NCI-H748 treated with DMSO at 0.1 percent for 48 hours (cell line): ENCODE measurements around the gene ATP10B.
"Not testable (repeated sequence)": the region's sequence is repeated elsewhere in the genome, so short reads cannot be mapped to it uniquely, and the experiment has no call there.

ENCODE experiments used
- DNase-seq: peaks from one replicate; lab custom pipeline; 2025; lab: John Stamatoyannopoulos, UW

The ATP10B gene

DNA sequence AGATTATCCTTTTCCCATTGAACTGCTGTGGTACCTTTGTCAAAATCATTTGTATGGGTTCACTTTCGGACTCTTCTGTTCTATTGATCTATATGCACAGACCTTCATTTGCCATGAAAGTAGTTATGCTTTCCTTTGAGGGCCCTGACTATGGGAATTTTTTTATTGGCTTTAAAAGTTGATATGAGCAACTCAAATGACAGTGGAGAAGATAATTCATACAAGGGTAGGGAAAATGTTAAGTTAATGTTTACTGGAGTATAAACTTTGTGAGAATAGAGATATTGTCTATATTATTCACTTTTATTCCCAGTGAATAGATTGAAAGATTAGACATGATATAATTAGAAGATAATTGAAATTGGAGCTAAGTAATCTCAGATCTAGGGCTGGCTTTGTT is 94.8 kb downstream of the ATP10B start:
- DNase-seq: no peak

DNA sequence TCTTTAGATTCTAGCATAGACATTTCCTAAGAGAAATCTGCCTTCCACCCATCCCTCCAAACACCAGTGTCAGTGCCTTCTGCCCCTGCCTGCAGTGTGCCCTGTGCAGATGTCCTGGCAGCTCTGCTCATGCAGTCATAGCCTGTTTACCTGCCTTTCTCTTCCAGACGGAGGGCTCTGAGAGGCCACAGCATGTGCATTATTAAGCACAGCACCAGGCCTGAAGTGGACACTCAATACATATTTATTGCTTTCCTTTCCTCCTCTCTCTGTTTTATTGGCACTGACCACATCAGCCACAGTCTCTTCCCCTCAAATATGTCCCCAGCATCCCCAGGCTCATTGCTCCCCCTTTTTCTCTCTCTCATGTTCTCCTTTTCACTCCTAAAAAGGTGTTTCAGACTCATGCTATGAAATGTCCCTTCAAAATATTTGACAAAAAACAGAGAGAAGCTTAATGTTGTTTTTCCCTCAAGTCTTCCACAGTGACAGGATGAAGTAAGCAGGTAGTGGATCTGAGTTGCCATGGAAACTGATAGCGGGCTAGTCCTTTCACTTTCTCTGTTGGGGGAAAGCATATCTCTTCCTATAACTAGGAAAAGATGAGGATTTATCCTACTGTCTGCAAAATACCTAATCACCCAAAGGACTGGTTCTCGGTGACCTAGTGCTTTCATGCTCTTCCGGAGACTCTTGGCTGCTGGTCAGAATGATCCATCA is 100.9 kb downstream of the ATP10B start:
- no peak for DNase-seq

DNA sequence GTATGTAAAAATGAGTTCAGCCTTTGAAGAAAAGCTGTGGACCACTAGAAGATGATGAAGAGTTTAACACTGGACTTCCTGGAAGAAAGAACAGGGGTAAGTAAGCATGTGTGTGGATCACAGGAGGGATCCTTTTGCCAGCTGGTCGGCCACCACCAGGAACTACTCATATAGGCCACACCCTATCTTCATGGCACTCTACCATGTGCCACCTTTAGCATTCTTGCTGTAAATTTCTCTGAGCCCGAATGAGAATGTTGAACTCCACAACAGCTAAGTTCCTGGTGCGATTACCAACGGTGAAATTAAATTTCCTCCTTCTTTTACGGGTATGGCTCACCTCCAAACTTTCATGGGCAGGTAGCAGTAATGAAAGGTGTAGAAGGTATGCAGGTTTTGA is 102.3 kb downstream of the ATP10B start:
- DNase-seq: no peak

DNA sequence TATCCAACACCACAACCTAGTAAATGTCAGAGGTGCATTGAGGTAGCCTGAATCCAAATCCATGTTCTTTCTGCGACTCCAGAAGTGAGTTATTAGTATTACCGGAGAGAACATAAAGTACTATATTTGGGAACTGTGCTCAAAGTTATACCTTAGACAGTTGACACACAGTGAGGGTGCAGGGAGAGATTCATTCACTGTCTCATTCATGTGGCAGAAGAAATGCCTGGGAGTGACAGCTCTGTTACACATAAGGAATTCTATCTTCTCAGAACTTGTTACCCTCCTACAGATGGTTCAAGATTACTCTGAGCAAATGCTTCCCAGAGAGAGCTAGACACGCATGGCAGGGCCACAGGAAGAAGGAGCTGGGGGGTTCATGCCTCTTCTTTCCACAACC is 103.0 kb downstream of the ATP10B start:
- DNase-seq: no peak

DNA sequence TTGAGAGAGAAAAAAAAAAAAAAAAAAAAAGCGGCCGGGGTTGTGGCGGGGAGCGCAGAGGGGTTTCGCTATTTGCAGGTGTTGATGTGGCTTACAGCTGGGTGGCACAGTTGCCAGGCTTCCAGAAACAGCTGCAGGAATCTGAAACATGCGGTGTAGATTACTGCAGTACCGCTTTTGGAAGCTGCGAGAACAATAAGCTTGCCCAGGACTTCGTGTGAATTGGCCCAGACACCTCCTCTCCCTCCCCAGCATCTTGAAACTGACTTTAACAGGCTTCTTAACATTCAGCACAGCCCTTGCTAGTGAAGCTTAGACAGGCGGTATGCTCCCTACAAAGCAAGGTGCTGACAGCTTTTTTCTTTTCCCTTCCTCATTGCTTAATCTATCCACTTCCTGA is 104.0 kb downstream of the ATP10B start:
- DNase-seq: no peak

DNA sequence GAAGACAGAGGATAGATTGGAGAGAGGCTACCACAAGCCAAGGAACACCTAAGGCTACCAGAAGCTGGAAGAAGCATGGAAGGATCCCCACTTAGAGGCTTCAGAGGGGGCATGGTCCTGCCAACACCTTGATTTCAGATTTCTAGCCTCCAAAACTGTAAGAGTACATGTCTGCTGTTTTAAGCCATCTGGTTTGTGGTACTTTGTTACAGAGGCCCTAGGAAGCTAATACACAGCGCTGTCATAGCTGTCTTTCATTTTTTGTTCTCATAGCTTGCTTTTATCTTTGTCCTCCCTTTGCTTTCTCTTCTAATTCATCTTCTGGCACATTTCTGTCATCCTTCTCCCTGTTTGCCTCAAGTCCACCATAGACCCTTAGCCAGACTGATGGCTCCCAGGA is 104.5 kb downstream of the ATP10B start:
- no peak for DNase-seq

DNA sequence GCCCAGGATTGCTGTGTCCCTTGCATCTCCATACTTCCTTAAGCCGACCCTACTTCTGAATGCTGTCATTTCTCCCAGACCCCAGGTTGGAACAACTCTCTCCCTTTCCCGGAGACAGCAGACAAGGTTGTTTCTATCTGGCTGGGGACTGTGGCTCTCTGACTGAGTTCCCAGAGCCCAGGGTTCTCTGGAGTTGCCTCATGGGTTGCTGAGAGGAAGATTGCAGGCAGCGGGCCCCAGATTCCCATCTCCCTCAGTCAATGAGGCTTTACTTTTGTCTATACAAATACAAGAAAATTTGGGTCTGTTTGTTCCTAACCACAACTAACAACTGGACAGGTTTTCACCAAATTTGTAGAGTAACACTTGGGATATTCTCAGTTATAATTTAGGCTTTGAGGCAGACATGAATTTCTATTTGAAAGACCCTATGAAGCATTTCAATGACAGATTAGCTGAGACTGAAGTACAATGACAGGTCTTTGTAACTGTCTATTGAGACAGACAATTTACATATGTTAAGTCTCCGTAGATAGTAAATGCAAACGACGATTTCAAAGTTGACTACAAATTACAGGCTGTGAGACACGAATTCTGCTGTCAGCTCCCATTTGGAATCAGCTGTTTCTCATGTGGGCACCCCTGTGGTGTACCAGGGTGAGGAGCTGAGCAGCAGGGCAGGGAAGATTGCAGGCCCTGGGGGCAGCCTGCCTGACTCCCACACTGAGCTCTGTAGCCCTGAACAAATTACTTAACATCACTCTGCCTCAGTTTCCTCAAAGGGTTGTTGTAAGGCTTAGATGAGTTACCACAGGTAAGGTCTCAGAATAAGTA is 107.5 kb downstream of the ATP10B start:
- no peak for DNase-seq

DNA sequence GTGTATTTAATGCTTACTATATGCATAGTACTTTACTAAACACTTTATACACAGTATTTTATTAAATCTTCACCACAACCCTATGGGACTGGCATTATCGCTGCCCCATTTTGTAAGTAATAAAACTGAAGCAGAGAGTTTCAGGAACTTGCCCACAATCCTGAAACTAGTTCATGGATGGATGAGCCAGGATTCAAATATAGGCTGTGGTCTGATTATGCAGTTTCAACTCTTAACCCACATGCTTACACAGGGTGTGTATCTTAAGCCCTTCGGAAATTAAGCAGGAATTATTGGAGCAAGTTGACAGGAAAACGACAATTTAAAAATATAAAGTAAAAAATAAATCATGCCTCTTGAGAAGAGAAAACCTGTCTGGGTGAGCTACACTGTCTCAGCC is 109.0 kb downstream of the ATP10B start:
- DNase-seq: no peak

DNA sequence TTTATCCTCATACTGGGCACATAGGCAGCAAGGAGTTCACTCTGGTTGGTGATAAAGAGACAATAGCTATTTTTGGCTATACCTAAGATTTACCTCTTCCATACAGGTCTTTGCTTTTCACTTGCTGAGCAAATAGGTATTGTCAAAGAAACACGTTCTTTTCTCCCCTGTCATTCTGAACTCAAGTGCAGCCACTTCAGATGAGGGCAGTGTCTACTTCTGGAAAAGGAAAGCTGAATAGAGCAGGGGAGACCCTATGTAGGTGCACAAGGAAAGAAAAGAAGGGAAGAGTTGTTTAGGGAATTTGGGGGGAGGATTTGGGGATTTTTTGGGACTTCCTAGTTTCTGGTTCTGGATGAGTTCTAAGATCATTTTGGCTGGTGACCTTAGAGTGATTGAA is 109.6 kb downstream of the ATP10B start:
- no peak for DNase-seq

DNA sequence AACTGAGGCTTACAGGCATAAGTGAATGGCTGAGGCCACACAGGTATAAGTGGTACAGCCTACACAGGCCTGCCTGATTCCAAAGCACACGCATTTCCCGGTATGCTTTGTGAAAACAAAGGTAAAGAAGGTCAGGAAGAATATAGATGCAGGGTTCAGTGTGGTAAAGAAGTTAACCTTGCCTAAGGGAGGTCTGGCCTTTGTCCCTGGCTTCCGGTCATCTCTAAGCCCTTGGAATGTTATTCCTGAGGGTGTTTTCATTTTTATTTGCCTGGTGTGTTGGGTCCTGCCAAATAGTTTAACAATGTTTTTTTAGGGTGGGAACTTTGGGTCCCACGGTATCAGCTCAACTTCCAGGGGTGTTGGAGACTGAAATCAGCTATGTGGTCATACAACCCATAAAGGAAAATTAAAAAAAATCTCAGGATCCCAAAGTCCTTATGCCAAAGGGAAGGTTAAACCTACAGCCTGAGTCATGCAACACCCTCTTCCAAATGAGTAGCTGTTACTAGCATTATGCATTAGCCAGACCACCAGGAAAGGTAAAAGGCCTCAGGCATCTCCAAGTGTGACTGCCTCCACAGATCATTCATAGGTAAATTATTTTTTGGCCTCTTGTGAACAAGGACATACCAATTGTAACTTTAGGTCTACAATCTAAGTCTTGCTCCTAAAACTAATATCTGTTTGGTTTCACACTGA is 124.6 kb downstream of the ATP10B start:
- no peak for DNase-seq

DNA sequence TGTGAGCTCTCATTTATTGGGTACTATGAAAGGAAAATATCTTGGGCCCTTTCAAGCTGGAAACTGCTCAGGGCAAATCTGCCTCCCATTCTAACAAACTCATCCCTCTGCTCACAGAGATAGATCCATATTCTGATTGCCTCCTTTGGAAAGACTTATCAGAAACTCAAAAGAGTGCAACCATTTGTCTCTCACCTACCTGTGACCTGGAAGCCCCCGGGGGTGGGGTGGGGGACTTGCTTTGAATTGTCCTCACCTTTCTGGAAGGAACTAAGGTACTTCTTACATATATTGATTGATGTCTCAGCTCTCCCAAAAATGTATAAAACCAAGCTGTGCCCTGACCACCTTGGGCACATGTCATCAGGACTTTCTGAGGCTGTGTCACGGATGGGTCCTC is 125.3 kb downstream of the ATP10B start:
- DNase-seq: no peak

DNA sequence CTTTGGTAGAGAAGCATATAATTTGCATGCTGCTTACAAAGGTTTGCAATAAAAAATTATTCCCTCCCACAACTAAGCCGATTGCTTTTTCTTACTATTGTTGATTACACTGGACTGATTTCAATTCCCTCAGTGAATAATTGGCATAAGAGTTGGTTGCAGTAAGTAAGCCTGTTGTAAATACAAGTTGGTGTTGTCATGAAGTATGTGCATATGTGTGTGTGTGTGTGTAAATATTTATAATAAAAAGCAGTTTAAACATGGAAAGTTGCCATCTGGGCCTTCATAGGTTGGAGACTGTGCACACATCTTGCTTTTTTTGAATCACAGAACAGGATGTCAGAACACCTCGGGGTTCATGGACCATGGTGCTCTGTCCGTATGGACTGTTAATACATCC is 131.2 kb downstream of the ATP10B start:
- DNase-seq: no peak

DNA sequence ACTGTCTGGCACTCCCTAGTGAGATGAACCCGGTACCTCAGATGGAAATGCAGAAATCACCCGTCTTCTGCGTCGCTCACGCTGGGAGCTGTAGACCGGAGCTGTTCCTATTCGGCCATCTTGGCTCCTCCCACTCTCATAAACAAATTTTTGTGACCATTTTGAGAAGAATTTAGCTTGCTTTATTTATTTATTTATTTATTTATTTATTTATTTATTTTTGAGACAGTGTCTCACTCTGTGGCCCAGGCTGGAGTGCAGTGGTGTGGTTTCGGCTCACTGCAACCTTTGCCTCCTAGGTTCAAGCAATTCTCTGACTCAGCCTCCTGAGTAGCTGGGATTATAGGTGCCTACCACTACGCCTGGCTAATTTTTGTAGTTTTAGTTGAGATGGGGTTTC is 136.5 kb downstream of the ATP10B start:
- not testable (repeated sequence) for DNase-seq

DNA sequence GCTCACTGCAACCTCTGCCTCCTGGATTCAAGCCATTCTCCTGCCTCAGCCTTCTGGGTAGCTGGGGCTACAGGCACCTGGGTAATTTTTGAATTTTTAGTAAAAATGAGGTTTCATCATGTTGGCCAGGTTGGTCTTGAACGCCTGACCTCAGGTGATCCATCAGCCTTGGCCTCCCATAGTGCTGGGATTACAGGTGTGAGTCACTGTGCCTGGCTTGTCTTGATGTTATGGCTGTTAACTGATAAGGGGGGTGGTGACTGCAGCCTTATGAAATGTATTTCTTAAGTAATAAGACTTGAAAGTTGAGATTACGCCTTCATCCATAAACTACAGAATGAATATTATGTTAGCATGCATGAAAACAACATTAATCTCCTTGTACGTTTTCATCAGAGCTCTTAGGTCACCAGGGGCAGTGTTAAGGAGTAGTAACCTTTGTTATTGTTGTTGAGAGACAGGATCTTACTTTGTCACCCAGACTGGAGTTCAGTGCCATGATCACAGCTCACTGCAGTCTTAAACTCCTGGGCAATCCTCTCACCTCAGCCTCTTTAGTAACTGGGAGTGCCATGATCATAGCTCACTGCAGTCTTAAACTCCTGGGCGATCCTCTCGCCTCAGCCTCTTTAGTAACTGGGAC is 148.3 kb downstream of the ATP10B start:
- DNase-seq: no peak

DNA sequence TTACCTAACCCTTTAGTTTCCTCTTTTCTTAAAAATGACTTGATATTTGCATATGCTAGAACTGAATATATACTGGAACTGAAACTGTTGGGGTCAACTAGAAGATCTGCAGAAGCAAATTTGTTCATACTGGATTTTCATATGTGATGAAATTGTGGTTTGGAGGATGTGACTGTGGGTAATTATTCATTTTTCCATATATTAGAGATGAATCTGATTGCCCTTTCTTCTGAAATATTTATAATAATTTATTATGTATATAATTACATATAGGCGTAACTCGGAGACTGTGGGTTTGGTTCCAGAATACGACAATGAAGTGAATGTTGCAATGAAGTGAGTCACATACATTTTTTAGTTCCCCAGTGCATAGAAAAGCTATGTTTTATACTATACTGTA is 149.1 kb downstream of the ATP10B start:
- no peak for DNase-seq

DNA sequence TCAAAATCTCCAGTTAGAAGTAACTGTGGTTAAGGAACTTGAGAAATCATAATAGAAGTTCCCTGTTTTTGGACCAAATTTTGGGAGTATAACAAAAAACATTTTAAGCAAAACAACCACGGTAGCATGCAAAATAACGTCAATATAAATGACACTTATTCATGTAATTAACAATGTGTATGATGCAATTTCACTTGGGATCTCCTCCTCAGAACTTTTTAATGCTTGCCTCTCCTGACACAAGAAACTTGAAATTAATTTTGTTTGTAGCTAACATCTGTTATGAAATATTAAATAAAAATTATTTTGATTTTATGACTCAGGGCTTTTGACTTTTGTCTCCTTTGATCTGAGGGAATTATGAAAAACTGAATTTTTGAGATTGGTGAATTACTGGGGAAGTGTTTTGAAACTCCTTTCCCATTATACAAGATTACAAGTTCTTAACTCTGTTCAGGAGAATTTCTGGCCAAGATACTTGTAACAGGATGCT is 149.7 kb downstream of the ATP10B start:
- no peak for DNase-seq

DNA sequence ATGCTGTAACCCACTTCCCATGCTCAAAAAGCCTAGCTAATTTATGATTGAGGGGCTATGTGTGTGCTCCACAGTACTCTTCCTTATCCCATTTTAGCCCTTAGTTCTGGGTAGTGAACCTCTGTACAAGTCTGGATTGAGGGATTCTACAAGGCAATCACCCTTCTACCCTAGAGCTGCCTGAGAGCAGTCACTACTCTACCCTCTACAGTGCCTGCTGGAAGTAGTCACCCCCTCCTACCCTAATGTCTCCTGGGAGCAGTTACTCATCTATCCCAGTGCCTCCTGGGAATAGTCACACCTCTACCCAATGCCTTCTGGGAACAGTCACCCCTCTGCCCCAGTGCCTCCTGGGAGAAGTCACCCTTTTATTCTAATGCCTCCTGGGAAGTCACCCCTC is 150.6 kb downstream of the ATP10B start:
- DNase-seq: no peak

DNA sequence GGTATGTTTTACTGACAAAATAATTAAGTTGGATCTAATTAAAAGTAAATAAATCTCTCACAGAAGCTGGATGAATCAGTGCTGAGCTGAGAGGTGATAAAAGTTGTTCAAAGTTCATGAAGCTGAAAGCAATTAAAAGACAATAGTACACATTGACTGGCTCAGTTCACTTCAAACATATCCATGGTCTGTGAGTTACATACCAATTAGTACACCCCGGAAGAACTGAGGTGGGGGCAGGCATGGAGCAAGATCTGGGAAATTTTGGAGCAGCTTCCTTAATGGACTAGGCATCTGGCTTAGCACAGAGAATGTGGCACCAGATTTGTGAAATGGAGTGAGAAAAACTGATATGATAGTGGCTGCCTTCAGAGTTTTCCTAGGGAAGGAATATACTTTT is 152.7 kb downstream of the ATP10B start:
- no peak for DNase-seq

DNA sequence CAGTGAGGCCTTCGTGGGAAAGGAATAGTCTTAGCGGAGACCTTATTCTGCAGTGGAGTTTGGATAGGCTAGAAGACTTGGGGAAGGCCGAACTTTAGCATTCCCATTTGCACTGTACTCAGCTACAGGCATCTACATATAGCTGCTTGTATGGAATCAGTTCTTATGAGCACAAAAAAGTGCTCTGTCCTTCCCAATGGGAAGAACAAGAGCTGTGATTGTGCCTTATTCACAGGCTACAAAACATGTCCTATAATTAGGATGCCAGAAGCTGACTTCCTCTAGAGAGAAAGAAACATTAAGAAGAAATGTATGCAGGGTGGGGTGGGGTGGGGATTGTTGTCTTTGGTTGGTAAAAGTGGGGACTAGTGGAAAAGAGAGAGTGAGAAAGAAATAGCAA is 154.7 kb downstream of the ATP10B start:
- no peak for DNase-seq

DNA sequence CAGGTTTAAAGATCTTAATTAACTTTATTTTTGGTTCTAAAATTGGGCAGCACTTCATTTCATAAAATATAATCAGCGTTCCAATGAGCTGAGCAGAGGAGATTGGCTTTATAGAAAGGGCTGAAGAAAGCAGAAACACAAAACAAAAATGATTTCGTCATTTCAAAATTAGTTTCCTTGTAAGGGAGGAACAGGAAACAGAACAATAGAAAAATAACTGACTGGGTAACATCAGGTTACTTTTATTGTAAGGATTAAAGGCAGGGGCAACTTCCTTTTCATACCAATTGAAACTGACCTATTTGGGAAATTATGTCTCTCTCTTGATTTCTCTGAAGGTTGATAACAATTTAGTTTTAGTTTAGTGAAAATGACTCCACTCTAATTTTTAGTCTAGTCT is 157.1 kb downstream of the ATP10B start:
- DNase-seq: no peak

DNA sequence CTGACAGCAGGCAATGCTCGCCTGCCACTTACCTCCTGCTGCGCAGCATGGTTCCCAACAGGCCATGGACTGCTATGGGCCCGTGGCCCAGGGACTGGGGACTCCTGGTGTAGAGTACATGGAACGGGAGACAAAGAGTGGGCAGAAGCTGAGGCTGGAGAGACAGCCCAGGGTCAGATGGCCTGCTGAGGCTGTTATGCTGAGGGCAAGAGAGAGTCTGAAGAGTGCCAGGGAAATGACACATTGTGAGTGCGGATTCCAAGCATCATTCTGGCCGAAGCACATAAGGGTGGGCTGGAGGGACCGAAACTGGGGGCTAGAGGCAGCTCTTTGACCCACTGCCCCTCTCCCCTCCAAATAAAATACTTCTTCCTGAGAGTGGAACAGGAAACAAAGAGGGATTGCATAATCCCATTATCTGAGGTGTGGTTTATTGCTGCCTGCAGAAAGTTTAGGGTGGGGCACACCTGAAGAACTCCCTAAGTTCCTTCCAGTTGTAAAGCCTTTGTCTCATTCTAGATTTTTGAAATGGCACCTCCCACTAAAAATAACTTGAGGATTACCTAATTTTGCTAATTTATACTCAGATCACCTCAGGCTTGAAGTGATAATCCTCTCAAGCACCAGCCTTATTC is 158.1 kb downstream of the ATP10B start:
- no peak for DNase-seq

DNA sequence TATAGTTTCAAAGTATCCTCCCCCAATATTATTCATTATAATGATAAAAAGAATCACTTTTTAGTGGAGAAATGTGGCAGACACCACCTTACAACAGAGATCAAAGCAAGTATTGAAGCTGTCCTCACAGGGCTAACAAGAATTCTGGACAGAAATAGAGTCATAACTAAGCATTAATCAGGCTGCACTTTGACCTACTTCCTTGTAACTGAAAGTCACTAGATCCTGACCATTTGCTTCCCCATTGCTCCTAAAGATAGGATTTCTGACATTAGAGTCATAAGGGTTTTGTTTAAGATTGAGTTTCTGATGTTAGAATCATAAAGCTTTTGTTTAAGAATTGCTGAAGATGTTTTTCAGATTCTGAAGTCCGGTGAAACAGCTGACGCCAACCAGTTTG is 159.7 kb downstream of the ATP10B start:
- DNase-seq: no peak
